Caco-2 (cell line): ENCODE results near the gene ANK2. TPM values are rescaled to one million over a fixed set of nuclear protein-coding genes. Genes with fewer than 3 reads are reported as not detected.

Experiments
- BruUV-seq: library from RNA; stranded (reverse); fragments of 400-500 nt; replicated peaks from 2 replicates; lab custom pipeline; 2021; lab: Mats Ljungman, UMichigan
- CTCF ChIA-PET: fragments of 300-600 bp; sonication (Branson Sonifier 250); formaldehyde crosslinking; loops from one replicate; lab custom pipeline; 2022; ENCODE audit warnings: antibody characterized with exemption; lab: Charles Lee
- POLR2A ChIA-PET: fragments of 300-600 bp; sonication (Branson Sonifier 250); formaldehyde crosslinking; loops from one replicate; lab custom pipeline; 2022; ENCODE audit warnings: antibody characterized with exemption; lab: Charles Lee
- DNase-seq, 2 experiments: peaks; one replicate each; pipeline versions ENCODE4 v3.0.0 to v3.0.0-alpha.2; 2020 to 2022
- H3K27me3 ChIP-seq: replicated peaks from 2 replicates; pipeline ENCODE4 v1.6.0; 2011; ENCODE audit warnings: low read length; ENCODE audit not compliant: control insufficient read depth, insufficient read depth
- H3K36me3 ChIP-seq: 2 replicates; pipeline ENCODE4 v1.5.1; 2011; ENCODE audit warnings: low read length; ENCODE audit not compliant: control insufficient read depth, insufficient read depth
- H3K4me1 ChIP-seq: fragments of 250-450 bp; sonication (Bioruptor Pico); 2 replicates; pipeline ENCODE4 v1.5.1; 2020; ENCODE audit warnings: mild to moderate bottlenecking
- H3K4me3 ChIP-seq: 2 replicates; pipeline ENCODE4 v1.5.1; 2011; ENCODE audit warnings: low read depth, mild to moderate bottlenecking, control low read depth, low read length
- H3K9me3 ChIP-seq: fragments of 250-450 bp; sonication (Bioruptor Pico); 2 replicates; pipeline ENCODE4 v1.5.1; 2020; ENCODE audit warnings: mild to moderate bottlenecking, moderate library complexity
- H3K27ac Mint-ChIP-seq: one replicate; pipeline ENCODE4 v1.8.0; 2022; ENCODE audit warnings: mixed read lengths; ENCODE audit not compliant: unreplicated experiment
- H3K27me3 Mint-ChIP-seq: one replicate; pipeline ENCODE4 v1.8.0; 2022; ENCODE audit warnings: mixed read lengths; ENCODE audit not compliant: insufficient read depth, unreplicated experiment
- H3K36me3 Mint-ChIP-seq: one replicate; pipeline ENCODE4 v1.8.0; 2022; ENCODE audit warnings: mild to moderate bottlenecking, mixed read lengths; ENCODE audit not compliant: insufficient read depth, unreplicated experiment
- H3K4me1 Mint-ChIP-seq: one replicate; pipeline ENCODE4 v1.8.0; 2022; ENCODE audit warnings: low read depth, mixed read lengths; ENCODE audit not compliant: unreplicated experiment
- H3K4me3 Mint-ChIP-seq: one replicate; pipeline ENCODE4 v1.8.0; 2022; ENCODE audit warnings: mild to moderate bottlenecking, moderate library complexity, mixed read lengths; ENCODE audit not compliant: unreplicated experiment
- H3K9me3 Mint-ChIP-seq: one replicate; pipeline ENCODE4 v1.8.0; 2022; ENCODE audit warnings: mixed read lengths; ENCODE audit not compliant: unreplicated experiment
- CTCF ChIP-seq, 2 experiments: fragments of 200-600 bp in 1 of 2; IDR thresholded peaks; 1 replicate in 1 of 2; 2 replicates in 1 of 2; pipeline versions ENCODE4 v1.5.1 to v1.8.0; 2011 to 2022; ENCODE audit warnings: antibody characterized with exemption in 1 of 2, control low read depth in 1 of 2, inconsistent platforms in 1 of 2, low read depth in 1 of 2, low read length in 1 of 2, mild to moderate bottlenecking in 1 of 2, moderate library complexity in 1 of 2; ENCODE audit not compliant: insufficient read depth in 1 of 2, severe bottlenecking in 1 of 2, unreplicated experiment in 1 of 2
- intact Hi-C: fragments of 100-400 bp; cut with micrococcal nuclease; formaldehyde crosslinking; loops from one replicate; pipeline ENCODE4 v1.10.0; 2022; ENCODE audit not compliant: unreplicated experiment
- total RNA-seq: library from RNA; stranded (reverse); gene quantifications from 2 replicates; pipeline ENCODE4 v1.2.3, GENCODE V29; 2022

ANK2 gene
- total RNA-seq, 1 experiment from 2014 or later = 26.3 TPM

GRCh38 chr4:113169368-113169767, 119.9 kb downstream of the ANK2 start:
- DNase-seq = peak; percentile 69 to 76
- no peaks in the 10 kb centered on the region for H3K36me3 Mint-ChIP-seq
- BruUV-seq = no TSS peak
- no peak for TF ChIP-seq CTCF (IDR thresholded peaks at IDR 0.05; ENCODE audit: insufficient read depth in 1 of 2, low read depth in 1 of 2, low read length in 1 of 2, severe bottlenecking in 1 of 2, unreplicated experiment in 1 of 2)
- H3K27me3 Mint-ChIP-seq = no peaks in the 10 kb centered on the region
- ChIA-PET POLR2A (no interaction called here), CTCF (no interaction called here)
- peaks cover 42% of the 10 kb centered on the region for H3K4me1 ChIP-seq
- no peaks in the 10 kb centered on the region for H3K9me3 ChIP-seq
- no peaks in the 10 kb centered on the region for H3K36me3 ChIP-seq
- H3K27me3 ChIP-seq = no peaks in the 10 kb centered on the region
- no peaks in the 10 kb centered on the region for H3K9me3 Mint-ChIP-seq
- H3K4me3 ChIP-seq = no peak overlapping the region
- no peak overlapping the region for H3K4me3 Mint-ChIP-seq
- intact Hi-C loops = no loop called here
- peak overlapping the region; percentile 39 for H3K27ac Mint-ChIP-seq
- peaks cover 33% of the 10 kb centered on the region for H3K4me1 Mint-ChIP-seq

GRCh38 chr4:113170115-113170804, 120.8 kb downstream of the ANK2 start:
- H3K27me3 Mint-ChIP-seq = no peaks in the 10 kb centered on the region
- H3K4me1 ChIP-seq = peaks cover 42% of the 10 kb centered on the region
- peaks cover 36% of the 10 kb centered on the region for H3K4me1 Mint-ChIP-seq
- H3K4me3 ChIP-seq = no peak overlapping the region
- intact Hi-C loops = loop anchor here (1.0 kb wide), 2 partner anchors 8 to 23 kb away; no protein-coding TSS in a partner anchor
- ChIA-PET CTCF (no interaction called here), POLR2A (no interaction called here)
- H3K36me3 Mint-ChIP-seq = no peaks in the 10 kb centered on the region
- no peak for TF ChIP-seq CTCF (IDR thresholded peaks at IDR 0.05; ENCODE audit: insufficient read depth in 1 of 2, low read depth in 1 of 2, low read length in 1 of 2, severe bottlenecking in 1 of 2, unreplicated experiment in 1 of 2)
- H3K36me3 ChIP-seq = no peaks in the 10 kb centered on the region
- H3K9me3 Mint-ChIP-seq = no peaks in the 10 kb centered on the region
- H3K4me3 Mint-ChIP-seq = peak overlapping the region; percentile 38
- DNase-seq = no peak
- H3K9me3 ChIP-seq = no peaks in the 10 kb centered on the region
- no TSS peak for BruUV-seq
- H3K27ac Mint-ChIP-seq = peak overlapping the region; percentile 56
- no peaks in the 10 kb centered on the region for H3K27me3 ChIP-seq

GRCh38 chr4:113170805-113171468, 121.5 kb downstream of the ANK2 start:
- Mint-ChIP-seq H3K36me3 (no peaks in the 10 kb centered on the region), H3K4me1 (peaks cover 39% of the 10 kb centered on the region), H3K9me3 (no peaks in the 10 kb centered on the region), H3K27me3 (no peaks in the 10 kb centered on the region), H3K27ac (peak overlapping the region; percentile 56), H3K4me3 (peak overlapping the region; percentile 38)
- Histone ChIP-seq H3K4me3 (no peak overlapping the region), H3K4me1 (peaks cover 42% of the 10 kb centered on the region), H3K9me3 (no peaks in the 10 kb centered on the region), H3K27me3 (no peaks in the 10 kb centered on the region), H3K36me3 (no peaks in the 10 kb centered on the region)
- ChIA-PET POLR2A (no interaction called here), CTCF (no interaction called here)
- DNase-seq = peak; percentile 38 to 54
- no peak for TF ChIP-seq CTCF (IDR thresholded peaks at IDR 0.05; ENCODE audit: insufficient read depth in 1 of 2, low read depth in 1 of 2, low read length in 1 of 2, severe bottlenecking in 1 of 2, unreplicated experiment in 1 of 2)
- no TSS peak for BruUV-seq
- intact Hi-C loops = loop anchor here (1.0 kb wide), 4 partner anchors 7 to 24 kb away; no protein-coding TSS in a partner anchor
